GM18867 (cell line): ENCODE measurements around the gene RAB10.
"Not testable (repeated sequence)": the region's sequence is repeated elsewhere in the genome, so short reads cannot be mapped to it uniquely, and the experiment has no call there.

ENCODE experiments used
- ATAC-seq: cut with Tn5 transposase; IDR thresholded peaks from one replicate; pipeline ENCODE4 v1.9.1; 2021; ENCODE audit warnings: mild to moderate bottlenecking, moderate library complexity; ENCODE audit not compliant: unreplicated experiment

Gene RAB10

GRCh38 chr2:26144953-26145680 lies 111.2 kb downstream of the RAB10 start:
- ATAC-seq = no peak

GRCh38 chr2:26148501-26148900 lies 114.6 kb downstream of the RAB10 start:
- ATAC-seq = no peak

DNA sequence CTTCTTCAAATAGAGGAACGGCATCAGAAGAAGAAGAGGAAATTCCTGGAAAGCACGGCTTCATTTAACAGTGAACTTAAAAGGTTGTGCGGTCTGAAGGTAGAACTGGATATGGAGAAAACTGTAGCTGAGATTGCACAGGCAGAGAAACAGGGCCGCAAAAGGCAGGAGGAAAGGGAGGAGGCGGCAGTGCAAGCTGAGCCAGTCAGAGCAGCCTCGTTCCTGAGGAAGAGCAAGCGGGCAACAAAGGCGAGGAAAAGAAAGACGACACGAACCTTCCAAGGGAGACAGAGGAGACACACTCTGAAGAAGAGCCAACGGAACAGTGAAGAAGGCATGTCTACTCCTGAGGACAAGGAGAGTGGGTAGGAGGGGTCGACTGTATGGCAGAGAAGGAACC lies 116.4 kb downstream of the RAB10 start:
- ATAC-seq = no peak

GRCh38 chr2:26157580-26157979 lies 123.7 kb downstream of the RAB10 start:
- ATAC-seq = no peak

- ATAC-seq = no peak
These were observed 128.0 kb downstream of the RAB10 start for GRCh38 chr2:26161926-26162325.

- ATAC-seq = no peak
These were observed 129.1 kb downstream of the RAB10 start for GRCh38 chr2:26162963-26163362.

DNA sequence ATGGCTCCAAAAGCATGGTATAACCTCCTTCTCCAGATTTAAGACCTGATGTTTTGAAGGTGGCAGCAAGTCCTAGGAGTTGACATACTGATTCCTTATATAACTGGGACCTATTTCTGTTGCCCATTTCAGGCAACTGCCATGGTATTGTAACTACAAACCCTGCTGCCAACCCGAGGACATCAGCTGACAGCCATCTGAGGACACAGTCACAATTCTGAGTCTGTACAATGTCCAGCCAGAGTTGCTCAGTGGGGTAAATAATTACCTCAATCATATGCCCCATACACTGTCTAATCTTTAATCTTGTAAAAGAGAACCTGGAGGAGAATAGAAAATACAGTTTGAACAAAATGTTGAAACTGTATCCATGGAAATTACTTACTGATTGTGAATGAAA lies 130.3 kb downstream of the RAB10 start:
- ATAC-seq = no peak

DNA sequence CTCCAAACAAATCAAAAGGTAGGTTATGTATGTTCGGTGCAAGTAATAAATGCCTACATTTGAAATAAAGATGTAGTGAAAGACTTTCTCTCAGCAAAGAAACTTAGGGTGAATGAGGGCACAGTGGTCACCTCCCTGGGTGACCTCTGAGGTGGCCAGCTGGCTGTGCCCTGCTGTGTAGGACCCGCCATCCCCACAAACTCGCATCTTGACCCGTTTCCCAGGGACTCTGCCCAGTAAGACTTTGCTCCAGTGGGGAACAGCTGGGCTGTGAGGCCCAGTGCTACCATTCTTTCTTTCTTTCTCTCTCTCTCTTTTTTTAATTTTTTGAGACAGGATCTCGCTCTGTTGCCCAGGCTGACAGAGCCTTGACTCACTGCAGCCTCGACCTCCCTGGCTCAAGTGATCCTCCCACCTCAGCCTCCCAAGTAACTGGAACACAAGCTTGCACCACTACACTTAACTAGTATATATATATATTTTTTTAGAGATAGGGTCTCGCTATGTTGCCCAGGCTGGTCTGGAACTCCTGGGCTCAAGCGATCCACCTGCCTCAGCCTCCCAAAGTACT lies 130.8 kb downstream of the RAB10 start:
- no peak for ATAC-seq

DNA sequence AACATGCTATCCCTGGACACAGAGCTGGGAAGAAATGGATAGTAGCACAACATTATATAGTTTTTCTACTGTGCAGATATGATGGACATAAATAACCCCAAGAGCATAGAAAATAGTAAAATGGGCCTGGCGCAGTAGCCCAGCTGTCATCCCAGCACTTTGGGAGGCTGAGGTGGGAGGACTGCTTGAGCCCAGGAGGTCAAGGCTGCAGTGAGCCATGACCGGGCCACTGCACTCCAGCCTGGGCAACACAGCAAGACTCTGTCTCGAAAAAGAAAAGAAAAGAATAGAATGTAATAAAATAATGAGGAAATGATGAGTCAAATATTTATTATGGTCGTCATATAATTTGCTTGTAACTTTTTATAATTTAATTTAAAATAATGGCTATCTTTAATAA lies 131.5 kb downstream of the RAB10 start:
- ATAC-seq = no peak

GRCh38 chr2:26166541-26166940 lies 132.7 kb downstream of the RAB10 start:
- ATAC-seq = not testable (repeated sequence)

DNA sequence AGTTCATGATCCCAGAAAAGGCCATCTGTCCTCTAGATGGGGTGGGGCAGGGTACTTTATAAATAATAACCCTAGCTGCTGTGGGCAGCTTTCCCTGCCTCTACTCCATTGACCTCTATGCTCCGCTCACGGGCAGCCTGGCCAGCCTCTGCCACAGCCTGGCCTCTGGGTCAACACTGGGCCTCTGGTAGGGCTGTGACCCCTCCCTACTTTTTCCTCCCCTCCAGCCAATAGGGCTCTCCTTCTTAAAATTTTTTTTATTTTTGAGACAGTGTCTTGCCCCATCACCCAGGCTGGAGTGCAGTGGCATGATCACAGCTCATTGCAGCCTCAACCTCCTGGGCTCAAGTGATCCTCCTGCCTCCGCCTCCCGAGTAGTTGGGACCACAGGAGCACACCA lies 134.9 kb downstream of the RAB10 start:
- ATAC-seq = no peak

GRCh38 chr2:26169226-26169625 lies 135.3 kb downstream of the RAB10 start:
- no peak for ATAC-seq

DNA sequence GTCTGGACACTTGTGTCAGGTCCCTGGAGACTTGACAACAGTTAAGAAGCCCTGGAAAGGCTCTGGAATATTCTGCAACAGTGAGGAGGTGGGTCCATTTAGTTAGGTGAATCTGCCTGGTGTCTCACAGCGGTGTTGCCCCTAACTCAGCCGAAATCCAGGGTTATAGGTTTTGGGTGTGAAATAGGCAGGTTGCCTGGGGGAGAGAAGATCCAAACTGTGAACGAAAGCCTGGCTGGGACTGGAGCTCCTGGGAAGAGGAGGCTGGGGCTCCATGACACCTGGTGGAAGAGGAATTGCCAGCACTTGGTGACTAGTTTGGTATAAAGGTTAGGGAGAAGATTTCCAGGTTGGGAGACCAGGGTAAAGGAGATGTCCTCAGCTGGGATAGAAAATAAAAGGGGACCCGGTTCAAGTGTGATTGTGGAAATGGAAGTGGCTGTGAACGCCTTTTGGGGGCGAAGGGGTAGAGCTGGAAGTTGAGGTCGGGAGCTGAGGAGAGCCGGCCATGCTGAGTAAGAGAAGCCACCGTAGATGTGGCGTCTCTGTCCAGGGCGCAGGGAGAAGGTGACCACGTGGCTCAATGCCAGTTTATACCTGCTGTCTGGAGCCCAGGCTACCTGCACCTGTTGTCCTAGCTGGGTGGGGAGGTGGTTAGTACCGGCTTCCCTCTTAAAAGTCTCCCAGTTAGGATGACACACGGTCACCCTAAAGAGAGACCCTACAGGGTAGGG lies 136.0 kb downstream of the RAB10 start:
- ATAC-seq = no peak

DNA sequence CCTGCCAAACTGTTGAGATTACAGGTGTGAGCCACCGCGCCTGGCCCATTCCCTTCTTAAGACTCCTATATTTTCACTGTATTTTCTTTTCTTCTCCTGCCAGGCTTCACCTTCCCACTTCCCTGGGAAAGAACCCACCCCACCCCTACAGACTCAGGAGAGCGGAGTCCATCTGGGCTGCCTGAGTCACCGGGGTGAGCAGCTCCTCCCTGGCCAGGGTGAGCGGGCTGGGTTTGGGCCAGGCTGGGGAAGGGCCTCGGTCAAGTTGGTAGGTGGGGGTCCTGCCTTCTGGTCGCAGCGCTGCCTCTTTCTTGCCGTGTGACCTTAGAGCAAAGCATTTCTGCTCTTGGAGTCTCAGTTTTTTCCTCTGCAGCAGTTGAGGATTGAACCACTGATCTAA lies 136.9 kb downstream of the RAB10 start:
- ATAC-seq = no peak

- no peak for ATAC-seq
These were observed 138.4 kb downstream of the RAB10 start for GRCh38 chr2:26172189-26172870.

DNA sequence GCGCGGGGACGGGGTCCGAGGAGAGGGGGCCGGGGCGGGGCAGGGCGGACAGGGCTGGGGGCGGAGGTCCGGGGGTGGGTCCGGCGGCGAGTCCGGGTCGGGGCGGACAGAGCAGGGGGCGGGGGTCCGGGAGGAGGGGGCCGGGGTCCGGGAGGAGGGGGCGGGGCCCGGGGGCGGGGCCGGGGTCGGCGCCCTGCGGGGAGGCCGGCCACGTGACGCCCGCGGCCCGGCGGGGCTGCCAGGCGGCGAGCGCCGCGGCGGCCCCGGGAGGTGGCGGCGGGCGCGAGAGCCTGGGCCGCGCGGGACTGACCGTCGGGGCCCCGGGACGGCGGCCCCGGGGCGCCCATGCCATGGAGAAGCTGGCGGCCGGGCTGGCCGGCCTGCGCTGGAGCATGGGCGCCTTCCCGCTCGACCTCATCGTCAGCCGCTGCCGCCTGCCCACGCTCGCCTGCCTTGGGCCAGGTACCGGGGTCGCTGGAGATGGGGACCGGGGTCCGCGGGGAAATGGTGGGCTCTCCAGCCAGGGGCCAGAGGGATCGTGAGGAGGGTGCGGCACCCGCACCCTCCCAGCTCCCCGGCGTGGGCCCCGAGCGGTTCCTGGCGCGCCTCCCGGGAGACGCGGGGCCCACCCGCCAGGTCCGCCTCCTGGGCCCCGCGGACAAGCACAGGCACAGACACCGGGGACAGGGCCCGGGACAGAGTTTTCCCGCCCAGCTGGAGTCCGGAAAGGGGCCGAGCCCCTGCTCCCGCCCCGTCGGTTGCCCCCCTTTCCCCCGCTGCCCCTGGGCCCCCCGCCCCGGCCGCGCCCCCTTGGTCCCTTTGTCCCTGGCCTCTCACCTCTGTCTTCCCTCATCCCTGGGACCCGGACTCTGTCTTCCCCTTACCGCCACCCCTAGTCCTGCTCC lies 139.2 kb downstream of the RAB10 start, which contains the start of gene GAREM2:
GAREM2 (plus strand) TSS at position 218 of the 905 bp plus-strand sequence; CDS start at position 351, 133 bp downstream.
- no peak for ATAC-seq

GRCh38 chr2:26173776-26174482 lies 140.0 kb downstream of the RAB10 start:
- no peak for ATAC-seq

GRCh38 chr2:26174691-26175465 lies 141.0 kb downstream of the RAB10 start:
- ATAC-seq = no peak
